ENCODE results near the gene HS3ST3A1. TPM values are rescaled to one million over a fixed set of nuclear protein-coding genes. Genes with fewer than 3 reads are reported as not detected.
A peak's percentile ranks its signal among the peaks of the same experiment; 100 is the strongest.

HS3ST3A1 gene
- total RNA-seq, 1 donor from 2014 or later, result 1.1 TPM

GRCh38 chr17:13596241-13596923 lies 5.3 kb downstream of the HS3ST3A1 start:
- Mint-ChIP-seq H3K4me1 (ENCODE audit: low read depth, unreplicated experiment) (peaks cover 9% of the 10 kb centered on the region), H3K4me3 (ENCODE audit: unreplicated experiment) (no peak overlapping the region), H3K9me3 (ENCODE audit: unreplicated experiment) (peaks cover 2% of the 10 kb centered on the region), H3K27ac (ENCODE audit: unreplicated experiment) (no peak overlapping the region), H3K36me3 (ENCODE audit: unreplicated experiment) (no peaks in the 10 kb centered on the region), H3K27me3 (ENCODE audit: unreplicated experiment) (peaks cover 5% of the 10 kb centered on the region)
- no peak for DNase-seq
- TF ChIP-seq CTCF (IDR thresholded peaks at IDR 0.05; ENCODE audit: partially characterized antibody, unreplicated experiment), result no peak

- DNase-seq, result no peak
- Mint-ChIP-seq H3K27me3 (ENCODE audit: unreplicated experiment) (peaks cover 5% of the 10 kb centered on the region), H3K4me1 (ENCODE audit: low read depth, unreplicated experiment) (peaks cover 9% of the 10 kb centered on the region), H3K27ac (ENCODE audit: unreplicated experiment) (no peak overlapping the region), H3K36me3 (ENCODE audit: unreplicated experiment) (no peaks in the 10 kb centered on the region), H3K9me3 (ENCODE audit: unreplicated experiment) (peaks cover 2% of the 10 kb centered on the region), H3K4me3 (ENCODE audit: unreplicated experiment) (no peak overlapping the region)
- TF ChIP-seq CTCF (IDR thresholded peaks at IDR 0.05; ENCODE audit: partially characterized antibody, unreplicated experiment), result no peak
Observed at GRCh38 chr17:13595599-13595899, 6.2 kb downstream of the HS3ST3A1 start.

GRCh38 chr17:13594762-13595598 lies 6.7 kb downstream of the HS3ST3A1 start:
- DNase-seq, result peak; percentile 75
- H3K4me1 Mint-ChIP-seq (ENCODE audit: low read depth, unreplicated experiment), result peaks cover 9% of the 10 kb centered on the region
- no peak overlapping the region for H3K4me3 Mint-ChIP-seq (ENCODE audit: unreplicated experiment)
- no peak overlapping the region for H3K27ac Mint-ChIP-seq (ENCODE audit: unreplicated experiment)
- no peaks in the 10 kb centered on the region for H3K36me3 Mint-ChIP-seq (ENCODE audit: unreplicated experiment)
- H3K27me3 Mint-ChIP-seq (ENCODE audit: unreplicated experiment), result peaks cover 3% of the 10 kb centered on the region
- H3K9me3 Mint-ChIP-seq (ENCODE audit: unreplicated experiment), result peaks cover under 1% of the 10 kb centered on the region
- TF ChIP-seq CTCF (IDR thresholded peaks at IDR 0.05; ENCODE audit: partially characterized antibody, unreplicated experiment), result peak; percentile 90

GRCh38 chr17:13594310-13594709 lies 7.4 kb downstream of the HS3ST3A1 start:
- H3K27me3 Mint-ChIP-seq (ENCODE audit: unreplicated experiment), result peaks cover 2% of the 10 kb centered on the region
- no peak overlapping the region for H3K27ac Mint-ChIP-seq (ENCODE audit: unreplicated experiment)
- no peak for TF ChIP-seq CTCF (IDR thresholded peaks at IDR 0.05; ENCODE audit: partially characterized antibody, unreplicated experiment)
- H3K36me3 Mint-ChIP-seq (ENCODE audit: unreplicated experiment), result no peaks in the 10 kb centered on the region
- H3K4me1 Mint-ChIP-seq (ENCODE audit: low read depth, unreplicated experiment), result peaks cover 9% of the 10 kb centered on the region
- DNase-seq, result no peak
- no peaks in the 10 kb centered on the region for H3K9me3 Mint-ChIP-seq (ENCODE audit: unreplicated experiment)
- no peak overlapping the region for H3K4me3 Mint-ChIP-seq (ENCODE audit: unreplicated experiment)

GRCh38 chr17:13593757-13594156 lies 8.0 kb downstream of the HS3ST3A1 start:
- Mint-ChIP-seq H3K27me3 (ENCODE audit: unreplicated experiment) (peaks cover 2% of the 10 kb centered on the region), H3K4me3 (ENCODE audit: unreplicated experiment) (no peak overlapping the region), H3K4me1 (ENCODE audit: low read depth, unreplicated experiment) (peaks cover 9% of the 10 kb centered on the region), H3K9me3 (ENCODE audit: unreplicated experiment) (no peaks in the 10 kb centered on the region), H3K36me3 (ENCODE audit: unreplicated experiment) (no peaks in the 10 kb centered on the region), H3K27ac (ENCODE audit: unreplicated experiment) (no peak overlapping the region)
- no peak for DNase-seq
- no peak for TF ChIP-seq CTCF (IDR thresholded peaks at IDR 0.05; ENCODE audit: partially characterized antibody, unreplicated experiment)

Measured in glutamatergic neuron (in vitro differentiated cells).